A549 treated with RU486 at 1 μM for 4 hours (cell line): Measurements from ENCODE around the gene SMCO1. TPM values are rescaled to one million over a fixed set of nuclear protein-coding genes. Genes with fewer than 3 reads are reported as not detected.

Experiments
- total RNA-seq: library from RNA; stranded (reverse); fragments of 200-300 nt; extraction: Qiagen RNA extraction; gene quantifications from 5 replicates; pipeline ENCODE4 v1.2.3, GENCODE V29; 2022; ENCODE audit warnings: low read depth

SMCO1 gene, protein sequence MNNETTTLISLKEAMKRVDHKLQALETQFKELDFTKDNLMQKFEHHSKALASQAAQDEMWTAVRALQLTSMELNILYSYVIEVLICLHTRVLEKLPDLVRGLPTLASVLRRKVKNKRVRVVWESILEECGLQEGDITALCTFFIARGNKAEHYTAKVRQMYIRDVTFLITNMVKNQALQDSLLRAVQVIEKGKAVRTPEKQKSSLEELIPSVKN
- not detected in 5 replicates for total RNA-seq

DNA sequence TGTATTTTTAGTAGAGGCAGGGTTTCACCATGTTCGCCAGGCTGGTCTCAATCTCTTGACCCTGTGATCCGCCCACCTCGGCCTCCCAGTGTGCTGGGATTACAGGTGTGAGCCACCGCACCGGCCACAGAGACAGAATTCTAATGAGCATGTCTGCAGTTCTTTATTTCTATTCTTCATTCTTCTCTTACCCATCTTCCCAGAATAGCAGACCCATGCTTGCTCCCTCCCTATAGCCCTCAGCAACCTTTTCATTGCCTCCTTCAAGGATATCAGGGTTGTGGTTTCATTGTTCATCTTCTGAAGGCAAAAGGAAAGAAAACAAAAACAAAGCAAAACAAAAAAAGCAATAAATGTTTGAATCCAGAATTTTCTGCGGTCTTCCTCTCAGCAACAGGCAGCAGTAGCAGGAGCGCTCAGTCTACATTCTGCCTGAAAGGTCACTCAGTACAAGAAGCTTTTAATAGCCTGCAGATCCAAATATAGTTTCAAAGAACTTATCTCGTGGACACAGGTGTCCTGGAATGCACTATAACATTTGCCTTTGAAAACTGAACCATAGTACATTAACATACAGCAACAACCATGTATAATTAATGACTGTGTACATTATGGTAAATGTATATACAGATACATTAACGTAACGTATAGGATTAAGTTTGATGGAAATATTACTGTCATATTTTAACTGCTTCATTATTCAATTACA, at the start of gene SMCO1:
SMCO1 (minus strand) TSS at position 434 of the 709 bp plus-strand sequence; CDS start at position 297, 137 bp downstream.

DNA sequence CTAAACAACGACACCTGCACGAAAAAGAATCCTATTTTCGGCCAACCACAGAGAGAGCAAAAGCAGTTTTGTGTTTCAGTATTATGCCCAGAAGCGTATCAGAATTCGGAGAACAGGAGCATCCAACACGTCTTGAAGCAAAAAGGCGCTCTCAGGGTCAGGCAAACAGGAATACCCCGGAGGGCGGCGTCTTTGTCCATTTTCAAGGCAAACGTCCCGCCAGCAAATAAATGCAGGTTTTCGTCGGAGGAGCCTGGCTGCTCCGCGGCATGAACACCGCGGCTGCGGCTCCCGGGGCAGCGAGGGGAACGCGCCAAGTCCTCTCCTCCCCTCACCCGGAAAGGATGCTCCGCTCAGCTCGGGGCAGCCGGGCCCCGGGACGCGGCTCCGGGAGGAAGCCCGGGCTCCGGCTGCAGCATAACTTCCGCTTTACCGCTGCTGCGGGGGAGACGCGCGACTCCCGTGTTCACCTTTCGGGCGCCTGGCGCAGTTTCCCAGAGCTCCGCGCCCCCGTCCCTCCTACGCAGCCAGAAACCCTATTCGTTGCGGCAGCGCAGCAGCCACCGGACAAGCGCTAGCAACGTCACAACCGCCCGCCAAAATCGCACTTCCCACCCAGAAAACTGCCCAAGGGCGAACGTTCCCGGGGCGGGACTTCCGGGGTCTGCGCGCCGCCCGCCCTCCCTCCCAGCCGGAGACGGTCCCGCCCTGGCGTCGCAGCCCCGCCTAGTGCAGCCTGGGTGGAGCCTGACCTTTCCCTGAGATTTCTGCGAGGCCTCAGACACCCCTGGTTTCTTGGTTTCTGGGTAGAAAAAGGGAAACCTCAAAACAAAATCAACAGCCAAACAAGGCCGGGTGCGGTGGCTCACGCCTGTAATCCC, 11.7 kb downstream of the SMCO1 start, which contains the start of gene RNF168:
RNF168 (minus strand) TSS at position 573 of the 881 bp plus-strand sequence. CDS start 595 bp downstream, outside the sequence.

Other genes starting within 250 kb of the SMCO1 start
- 29.9 to 39.8 TPM (median 31.8 TPM) in 5 replicates for gene PCYT1A, start 227.6 kb downstream of the SMCO1 start, total RNA-seq
- 20.3 to 29.0 TPM (median 23.7 TPM) in 5 replicates for gene DYNLT2B, start 197.1 kb downstream of the SMCO1 start, total RNA-seq
- 7.5 to 11.4 TPM (median 9.4 TPM) in 5 replicates for gene TM4SF19, start 177.0 kb downstream of the SMCO1 start, total RNA-seq
- 6.3 to 9.3 TPM (median 8.9 TPM) in 5 replicates for gene UBXN7, start 82.9 kb downstream of the SMCO1 start, total RNA-seq
- 3.5 to 5.4 TPM (median 4.7 TPM) in 5 replicates for gene RNF168, start 11.6 kb downstream of the SMCO1 start, total RNA-seq
- 8.5 to 10.4 TPM (median 8.8 TPM) in 5 replicates for gene WDR53, start 53.2 kb upstream of the SMCO1 start, total RNA-seq
- 3.0 to 8.5 TPM (median 7.5 TPM) in 5 replicates for gene FBXO45, start 53.3 kb upstream of the SMCO1 start, total RNA-seq
- not detected in 5 replicates for gene NRROS, start 124.3 kb upstream of the SMCO1 start, total RNA-seq
- gene CEP19, start 196.9 kb upstream of the SMCO1 start, total RNA-seq, result 2.1 to 3.4 TPM (median 2.6 TPM) in 5 replicates
- gene PIGX, start 197.0 kb upstream of the SMCO1 start, total RNA-seq, result 28.9 to 34.7 TPM (median 29.9 TPM) in 5 replicates
- 28.5 to 54.8 TPM (median 41.3 TPM) in 5 replicates for gene PAK2, start 224.5 kb upstream of the SMCO1 start, total RNA-seq